ENCODE results near the gene KIAA0513.

DNA sequence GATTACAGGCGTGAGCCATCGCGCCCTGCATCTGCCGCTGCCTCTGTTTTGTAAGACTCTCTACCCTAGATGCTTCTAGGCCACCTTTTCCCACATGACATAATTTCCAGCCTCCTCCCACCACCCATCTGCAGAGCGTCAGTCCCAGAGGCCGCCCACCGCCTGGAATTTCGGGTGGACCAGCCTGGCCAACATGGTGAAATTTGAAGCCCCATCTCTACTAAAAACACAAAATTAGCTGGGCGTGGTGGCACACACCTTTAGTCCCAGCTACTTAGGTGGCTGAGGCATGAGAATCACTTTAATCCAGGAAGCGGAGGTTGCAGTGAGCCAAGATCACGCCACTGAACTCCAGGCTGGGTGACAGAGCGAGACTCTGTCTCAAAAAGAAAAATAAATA, 89.8 kb downstream of the KIAA0513 start:
- TF ChIP-seq, protein P1, sequence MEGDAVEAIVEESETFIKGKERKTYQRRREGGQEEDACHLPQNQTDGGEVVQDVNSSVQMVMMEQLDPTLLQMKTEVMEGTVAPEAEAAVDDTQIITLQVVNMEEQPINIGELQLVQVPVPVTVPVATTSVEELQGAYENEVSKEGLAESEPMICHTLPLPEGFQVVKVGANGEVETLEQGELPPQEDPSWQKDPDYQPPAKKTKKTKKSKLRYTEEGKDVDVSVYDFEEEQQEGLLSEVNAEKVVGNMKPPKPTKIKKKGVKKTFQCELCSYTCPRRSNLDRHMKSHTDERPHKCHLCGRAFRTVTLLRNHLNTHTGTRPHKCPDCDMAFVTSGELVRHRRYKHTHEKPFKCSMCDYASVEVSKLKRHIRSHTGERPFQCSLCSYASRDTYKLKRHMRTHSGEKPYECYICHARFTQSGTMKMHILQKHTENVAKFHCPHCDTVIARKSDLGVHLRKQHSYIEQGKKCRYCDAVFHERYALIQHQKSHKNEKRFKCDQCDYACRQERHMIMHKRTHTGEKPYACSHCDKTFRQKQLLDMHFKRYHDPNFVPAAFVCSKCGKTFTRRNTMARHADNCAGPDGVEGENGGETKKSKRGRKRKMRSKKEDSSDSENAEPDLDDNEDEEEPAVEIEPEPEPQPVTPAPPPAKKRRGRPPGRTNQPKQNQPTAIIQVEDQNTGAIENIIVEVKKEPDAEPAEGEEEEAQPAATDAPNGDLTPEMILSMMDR (IDR thresholded peaks at IDR 0.05), result no peak
- TF ChIP-seq POLR2A (IDR thresholded peaks at IDR 0.05), result no peak
- TF ChIP-seq POLR2AphosphoS5 (IDR thresholded peaks at IDR 0.05), result no peak
- no peak for TF ChIP-seq EP300 (IDR thresholded peaks at IDR 0.05; ENCODE audit: low read depth)
